HepG2 (cell line): Measurements from ENCODE around the gene AMIGO3. TPM values are rescaled to one million over a fixed set of nuclear protein-coding genes. Genes with fewer than 3 reads are reported as not detected.

ENCODE experiments used
- AKNA ChIP-seq: sonication (generic); formaldehyde crosslinking; IDR thresholded peaks from 2 replicates; pipeline ENCODE4 v1.4.0; 2020; ENCODE audit warnings: missing genetic modification reagents, borderline replicate concordance
- CCDC6 ChIP-seq: sonication (generic); formaldehyde crosslinking; IDR thresholded peaks from 2 replicates; pipeline ENCODE4 v1.8.1; 2022; ENCODE audit warnings: mild to moderate bottlenecking, missing genetic modification reagents, moderate library complexity
- DRAP1 ChIP-seq: IDR thresholded peaks from 2 replicates; pipeline ENCODE4 v1.6.1; 2016; ENCODE audit warnings: missing genetic modification reagents, missing compliant biosample characterization
- GATAD2A ChIP-seq: IDR thresholded peaks from 2 replicates; pipeline ENCODE4 v1.6.1; 2016
- ISL2 ChIP-seq: sonication (generic); formaldehyde crosslinking; IDR thresholded peaks from 2 replicates; pipeline ENCODE4 v1.5.0; 2020; ENCODE audit warnings: missing genetic modification reagents
- ISX ChIP-seq: sonication (generic); formaldehyde crosslinking; conservative IDR thresholded peaks from 2 replicates; pipeline ENCODE4 v1.5.0; 2020; ENCODE audit warnings: missing genetic modification reagents
- KDM3A ChIP-seq: IDR thresholded peaks from 2 replicates; pipeline ENCODE4 v1.6.1; 2018; ENCODE audit warnings: low read depth, missing compliant biosample characterization
- MIER3 ChIP-seq: IDR thresholded peaks from 2 replicates; pipeline ENCODE4 v1.6.1; 2016; ENCODE audit warnings: missing compliant biosample characterization, borderline replicate concordance
- NFYC ChIP-seq: IDR thresholded peaks from 2 replicates; pipeline ENCODE4 v1.6.1; 2016; ENCODE audit warnings: missing genetic modification reagents, missing compliant biosample characterization
- POLR2A ChIP-seq, 2 experiments: IDR thresholded peaks; 2 replicates each; pipeline ENCODE4 v1.6.1; 2011; ENCODE audit warnings: low read depth in 2 of 2, low read length in 2 of 2, mild to moderate bottlenecking in 1 of 2, moderate library complexity in 1 of 2; ENCODE audit not compliant: insufficient read depth in 1 of 2
- ZBTB34 ChIP-seq: sonication (generic); formaldehyde crosslinking; IDR thresholded peaks from 2 replicates; pipeline ENCODE4 v1.8.0; 2022; ENCODE audit warnings: mild to moderate bottlenecking, missing genetic modification reagents
- ZNF17 ChIP-seq: sonication (generic); formaldehyde crosslinking; IDR thresholded peaks from 2 replicates; pipeline ENCODE4 v1.5.0; 2020; ENCODE audit warnings: mild to moderate bottlenecking, missing genetic modification reagents
- ZNF225 ChIP-seq: sonication (generic); formaldehyde crosslinking; IDR thresholded peaks from 2 replicates; pipeline ENCODE4 v1.4.0; 2020; ENCODE audit warnings: mild to moderate bottlenecking, missing genetic modification reagents
- ZNF326 ChIP-seq: sonication (generic); formaldehyde crosslinking; IDR thresholded peaks from 2 replicates; pipeline ENCODE4 v1.4.0; 2020; ENCODE audit warnings: missing genetic modification reagents, borderline replicate concordance
- ZNF44 ChIP-seq: sonication (generic); formaldehyde crosslinking; IDR thresholded peaks from 2 replicates; pipeline ENCODE4 v1.5.1; 2020; ENCODE audit warnings: mild to moderate bottlenecking, missing genetic modification reagents
- ZNF446 ChIP-seq: sonication (generic); formaldehyde crosslinking; IDR thresholded peaks from 2 replicates; pipeline ENCODE4 v1.5.0; 2020; ENCODE audit warnings: mild to moderate bottlenecking, missing genetic modification reagents
- ZNF546 ChIP-seq: sonication (generic); formaldehyde crosslinking; conservative IDR thresholded peaks from 2 replicates; pipeline ENCODE4 v1.8.1; 2023; ENCODE audit warnings: mild to moderate bottlenecking, missing genetic modification reagents
- ZNF816 ChIP-seq: sonication (generic); formaldehyde crosslinking; IDR thresholded peaks from 2 replicates; pipeline ENCODE4 v1.8.0; 2022; ENCODE audit warnings: missing genetic modification reagents, mild to moderate bottlenecking, borderline replicate concordance
- polyA plus RNA-seq, 8 experiments: library from polyadenylated mRNA; depleted of rRNA in 3 of 8; stranded (reverse) in 7 of 8; unstranded in 1 of 8; fragments of >200 nt; fragmentation: Illumina TruSeq in 4 of 8; extraction: Trizol in 4 of 8; gene quantifications; 2 replicates each; pipeline versions ENCODE4 v1.2.1 to v1.2.3, GENCODE V29; 2011 to 2016; ENCODE audit warnings: low read depth in 4 of 8, missing spikeins in 1 of 8, mixed read lengths in 1 of 8; ENCODE audit not compliant: insufficient read depth in 1 of 8
- total RNA-seq, 5 experiments: library from RNA; depleted of rRNA; stranded (reverse); fragments of >200 nt; fragmentation: Illumina TruSeq; extraction: Trizol; gene quantifications; 2 replicates each; pipeline ENCODE4 v1.2.3, GENCODE V29; 2016; ENCODE audit warnings: low read depth in 1 of 5

The AMIGO3 gene
- total and polyA plus RNA-seq, 2 of the 13 experiments (the other 11 are each of a cell fraction or from before 2014, with no cell fraction given) = 0.35 TPM; not detected in 1

- TF ChIP-seq ZNF446 (CRISPR knock-in tag) (0 out of 2 replicates have a peak, but pooled peaks have one; percentile 38), KDM3A (peak; percentile 55; the same call in 1 of the 2 replicates), ZNF816 (0 out of 2 replicates have a peak, but pooled peaks have one; percentile 57), DRAP1 (CRISPR knock-in tag) (peak; percentile 50; the same call in 1 of the 2 replicates), POLR2A (IDR thresholded peaks at IDR 0.05; ENCODE audit: insufficient read depth in 1 of 2, low read depth in 2 of 2, low read length in 2 of 2) (peak; percentile 59 to 72; a peak in 3 of 4 replicates), GATAD2A (peak; percentile 59), ZNF326 (CRISPR knock-in tag) (peak; percentile 62; the same call in 1 of the 2 replicates), ZBTB34 (CRISPR knock-in tag) (no peak), ZNF17 (CRISPR knock-in tag) (no peak), ZNF44 (CRISPR knock-in tag) (peak; percentile 42; the same call in 1 of the 2 replicates), ISL2 (CRISPR knock-in tag) (peak; percentile 63; the same call in 1 of the 2 replicates), NFYC (no peak), ZNF225 (CRISPR knock-in tag) (peak; percentile 69; the same call in 1 of the 2 replicates), CCDC6 (CRISPR knock-in tag) (no peak), AKNA (CRISPR knock-in tag) (0 out of 2 replicates have a peak, but pooled peaks have one; percentile 50), ZNF546 (CRISPR knock-in tag) (0 out of 2 replicates have a peak, but pooled peaks have one; percentile 55), MIER3 (0 out of 2 replicates have a peak, but pooled peaks have one; percentile 60), ISX (CRISPR knock-in tag) (no peak)
These were observed 30.2 kb downstream of the AMIGO3 start, which contains the start of the genes MST1 and RNF123 (continued) for GRCh38 chr3:49689046-49689907.
